Measurements from ENCODE around the gene CNOT1.
A peak's percentile ranks its signal among the peaks of the same experiment; 100 is the strongest.

Gene CNOT1

GRCh38 chr16:58516768-58517107, 112.9 kb downstream of the CNOT1 start:
- H2BK12ac ChIP-seq (ENCODE audit: low read length) = no peak overlapping the region
- H3K9ac ChIP-seq (ENCODE audit: low read depth, low read length, poor library complexity) = no peak overlapping the region
- H3K14ac ChIP-seq (ENCODE audit: low read length) = no peak overlapping the region
- no peak overlapping the region for H3K4me2 ChIP-seq (ENCODE audit: insufficient read depth, low read length, poor library complexity, severe bottlenecking)
- H2AFZ ChIP-seq (ENCODE audit: low read length) = no peak overlapping the region
- no peak overlapping the region for H2BK5ac ChIP-seq (ENCODE audit: low read length)
- H3K79me1 ChIP-seq (ENCODE audit: low read depth, low read length) = peaks cover 4% of the 10 kb centered on the region
- no peaks in the 10 kb centered on the region for H3K27me3 ChIP-seq (ENCODE audit: control insufficient read depth in 3 of 3, insufficient read depth in 3 of 3, low read depth in 1 of 3, low read length in 3 of 3)
- WGBS, 2 donors (ENCODE audit: extremely low coverage in 2 of 2, insufficient read length in 2 of 2, insufficient replicate concordance in 1 of 2) = no CpG with 5 or more reads among the region's 4 CpGs
- no peak overlapping the region for H2BK120ac ChIP-seq (ENCODE audit: low read depth, low read length)
- no peak overlapping the region for H4K91ac ChIP-seq (ENCODE audit: low read depth, low read length, poor library complexity)
- H2BK15ac ChIP-seq (ENCODE audit: low read length) = no peak overlapping the region
- no peak overlapping the region for H3K4me3 ChIP-seq (ENCODE audit: low read length in 2 of 2)
- no peak overlapping the region for H3K23ac ChIP-seq (ENCODE audit: low read depth, low read length, poor library complexity)
- H3K36me3 ChIP-seq (replicated peaks in 1 of 2; ENCODE audit: control insufficient read depth in 2 of 2, insufficient read depth in 2 of 2, low read length in 2 of 2) = peaks cover 23 to 85% of the 10 kb centered on the region in 2 donors
- H3K4me1 ChIP-seq (ENCODE audit: control insufficient read depth in 2 of 2, insufficient read depth in 1 of 2, low read depth in 1 of 2, low read length in 2 of 2) = peaks cover 0 to 9% of the 10 kb centered on the region in 2 donors
- no peak overlapping the region for H4K8ac ChIP-seq (ENCODE audit: low read depth, low read length)
- no peak overlapping the region for H3K4ac ChIP-seq (ENCODE audit: low read length)
- no peak overlapping the region for H3K27ac ChIP-seq (replicated peaks; ENCODE audit: low read length)
- no peaks in the 10 kb centered on the region for H3K9me3 ChIP-seq (replicated peaks in 1 of 2; ENCODE audit: control insufficient read depth in 2 of 2, insufficient read depth in 1 of 2, low read depth in 1 of 2, low read length in 2 of 2)
- H3K18ac ChIP-seq (ENCODE audit: low read length) = no peak overlapping the region
- H2AK5ac ChIP-seq (ENCODE audit: low read depth, low read length) = no peak overlapping the region
- DNase-seq (ENCODE audit: low spot score) = no peak

- H3K27ac ChIP-seq (replicated peaks; ENCODE audit: low read length) = peak overlapping the region; percentile 32
- no peak overlapping the region for H4K8ac ChIP-seq (ENCODE audit: low read depth, low read length)
- H3K9me3 ChIP-seq (replicated peaks in 1 of 2; ENCODE audit: control insufficient read depth in 2 of 2, insufficient read depth in 1 of 2, low read depth in 1 of 2, low read length in 2 of 2) = no peaks in the 10 kb centered on the region
- WGBS, 2 donors (ENCODE audit: extremely low coverage in 2 of 2, insufficient read length in 2 of 2, insufficient replicate concordance in 1 of 2) = no CpG with 5 or more reads among the region's 66 CpGs
- H2AFZ ChIP-seq (ENCODE audit: low read length) = peak overlapping the region; percentile 68
- DNase-seq (ENCODE audit: low spot score) = no peak
- peak overlapping the region; percentile 97 for H3K14ac ChIP-seq (ENCODE audit: low read length)
- H3K4ac ChIP-seq (ENCODE audit: low read length) = no peak overlapping the region
- H3K79me1 ChIP-seq (ENCODE audit: low read depth, low read length) = peaks cover 4% of the 10 kb centered on the region
- H2BK5ac ChIP-seq (ENCODE audit: low read length) = peak overlapping the region; percentile 59
- no peak overlapping the region for H4K91ac ChIP-seq (ENCODE audit: low read depth, low read length, poor library complexity)
- H2AK5ac ChIP-seq (ENCODE audit: low read depth, low read length) = peak overlapping the region; percentile 53
- no peak overlapping the region for H2BK120ac ChIP-seq (ENCODE audit: low read depth, low read length)
- no peak overlapping the region for H2BK15ac ChIP-seq (ENCODE audit: low read length)
- H3K4me1 ChIP-seq (ENCODE audit: control insufficient read depth in 2 of 2, insufficient read depth in 1 of 2, low read depth in 1 of 2, low read length in 2 of 2) = peaks cover 0 to 9% of the 10 kb centered on the region in 2 donors
- H3K9ac ChIP-seq (ENCODE audit: low read depth, low read length, poor library complexity) = peak overlapping the region; percentile 95
- H3K4me3 ChIP-seq (ENCODE audit: low read length in 2 of 2) = peak overlapping the region; percentile 43 to 96
- peak overlapping the region; percentile 83 for H3K23ac ChIP-seq (ENCODE audit: low read depth, low read length, poor library complexity)
- H2BK12ac ChIP-seq (ENCODE audit: low read length) = no peak overlapping the region
- peak overlapping the region; percentile 93 for H3K18ac ChIP-seq (ENCODE audit: low read length)
- peak overlapping the region; percentile 99 for H3K4me2 ChIP-seq (ENCODE audit: insufficient read depth, low read length, poor library complexity, severe bottlenecking)
- H3K27me3 ChIP-seq (ENCODE audit: control insufficient read depth in 3 of 3, insufficient read depth in 3 of 3, low read depth in 1 of 3, low read length in 3 of 3) = no peaks in the 10 kb centered on the region
- H3K36me3 ChIP-seq (replicated peaks in 1 of 2; ENCODE audit: control insufficient read depth in 2 of 2, insufficient read depth in 2 of 2, low read length in 2 of 2) = peaks cover 20 to 85% of the 10 kb centered on the region in 2 donors
These were observed 113.5 kb downstream of the CNOT1 start for GRCh38 chr16:58515871-58516767.

- Histone ChIP-seq H3K27me3 (ENCODE audit: control insufficient read depth in 3 of 3, insufficient read depth in 3 of 3, low read depth in 1 of 3, low read length in 3 of 3) (no peaks in the 10 kb centered on the region), H2AFZ (ENCODE audit: low read length) (peak within 1 kb of the TSS; percentile 68), H3K4ac (ENCODE audit: low read length) (no peak within 1 kb of the TSS), H2BK120ac (ENCODE audit: low read depth, low read length) (no peak within 1 kb of the TSS), H2BK5ac (ENCODE audit: low read length) (peak within 1 kb of the TSS; percentile 59), H2AK5ac (ENCODE audit: low read depth, low read length) (peak within 1 kb of the TSS; percentile 53), H3K79me1 (ENCODE audit: low read depth, low read length) (peaks cover 4% of the 10 kb centered on the region), H3K14ac (ENCODE audit: low read length) (peak within 1 kb of the TSS; percentile 97), H3K27ac (replicated peaks; ENCODE audit: low read length) (peak within 1 kb of the TSS; percentile 69), H2BK12ac (ENCODE audit: low read length) (no peak within 1 kb of the TSS), H4K91ac (ENCODE audit: low read depth, low read length, poor library complexity) (peak within 1 kb of the TSS; percentile 81), H3K9ac (ENCODE audit: low read depth, low read length, poor library complexity) (peak within 1 kb of the TSS; percentile 95), H3K4me3 (ENCODE audit: low read length in 2 of 2) (peak within 1 kb of the TSS; percentile 43 to 96), H3K4me1 (ENCODE audit: control insufficient read depth in 2 of 2, insufficient read depth in 1 of 2, low read depth in 1 of 2, low read length in 2 of 2) (peaks cover 0 to 9% of the 10 kb centered on the region in 2 donors), H3K23ac (ENCODE audit: low read depth, low read length, poor library complexity) (peak within 1 kb of the TSS; percentile 83), H3K36me3 (replicated peaks in 1 of 2; ENCODE audit: control insufficient read depth in 2 of 2, insufficient read depth in 2 of 2, low read length in 2 of 2) (peaks cover 12 to 79% of the 10 kb centered on the region in 2 donors), H4K8ac (ENCODE audit: low read depth, low read length) (peak within 1 kb of the TSS; percentile 83), H3K4me2 (ENCODE audit: insufficient read depth, low read length, poor library complexity, severe bottlenecking) (peak within 1 kb of the TSS; percentile 99), H3K9me3 (replicated peaks in 1 of 2; ENCODE audit: control insufficient read depth in 2 of 2, insufficient read depth in 1 of 2, low read depth in 1 of 2, low read length in 2 of 2) (no peaks in the 10 kb centered on the region), H3K18ac (ENCODE audit: low read length) (peak within 1 kb of the TSS; percentile 98), H2BK15ac (ENCODE audit: low read length) (peak within 1 kb of the TSS; percentile 69)
- peak; percentile 82 for DNase-seq (ENCODE audit: low spot score)
- no CpG with 5 or more reads among the region's 80 CpGs for WGBS, 2 donors (ENCODE audit: extremely low coverage in 2 of 2, insufficient read length in 2 of 2, insufficient replicate concordance in 1 of 2)
These were observed 114.3 kb downstream of the CNOT1 start, which contains the start of gene SETD6 for GRCh38 chr16:58515125-58515870. Gene SETD6, plus strand, starts transcription at chr16:58515517. Its CDS starts 21 bp downstream, at chr16:58515538.

- no peak for DNase-seq (ENCODE audit: low spot score)
- H3K4me1 ChIP-seq (ENCODE audit: control insufficient read depth in 2 of 2, insufficient read depth in 1 of 2, low read depth in 1 of 2, low read length in 2 of 2) = peaks cover 0 to 9% of the 10 kb centered on the region in 2 donors
- H2AFZ ChIP-seq (ENCODE audit: low read length) = no peak overlapping the region
- H4K8ac ChIP-seq (ENCODE audit: low read depth, low read length) = no peak overlapping the region
- H3K14ac ChIP-seq (ENCODE audit: low read length) = no peak overlapping the region
- H3K23ac ChIP-seq (ENCODE audit: low read depth, low read length, poor library complexity) = no peak overlapping the region
- WGBS, 2 donors (ENCODE audit: extremely low coverage in 2 of 2, insufficient read length in 2 of 2, insufficient replicate concordance in 1 of 2) = no CpG with 5 or more reads among the region's 3 CpGs
- H3K4ac ChIP-seq (ENCODE audit: low read length) = no peak overlapping the region
- no peak overlapping the region for H2BK5ac ChIP-seq (ENCODE audit: low read length)
- peaks cover 10 to 79% of the 10 kb centered on the region in 2 donors for H3K36me3 ChIP-seq (replicated peaks in 1 of 2; ENCODE audit: control insufficient read depth in 2 of 2, insufficient read depth in 2 of 2, low read length in 2 of 2)
- no peak overlapping the region for H3K9ac ChIP-seq (ENCODE audit: low read depth, low read length, poor library complexity)
- no peaks in the 10 kb centered on the region for H3K27me3 ChIP-seq (ENCODE audit: control insufficient read depth in 3 of 3, insufficient read depth in 3 of 3, low read depth in 1 of 3, low read length in 3 of 3)
- no peak overlapping the region for H3K4me2 ChIP-seq (ENCODE audit: insufficient read depth, low read length, poor library complexity, severe bottlenecking)
- no peaks in the 10 kb centered on the region for H3K9me3 ChIP-seq (replicated peaks in 1 of 2; ENCODE audit: control insufficient read depth in 2 of 2, insufficient read depth in 1 of 2, low read depth in 1 of 2, low read length in 2 of 2)
- no peak overlapping the region for H3K18ac ChIP-seq (ENCODE audit: low read length)
- H2AK5ac ChIP-seq (ENCODE audit: low read depth, low read length) = no peak overlapping the region
- no peak overlapping the region for H2BK15ac ChIP-seq (ENCODE audit: low read length)
- H3K27ac ChIP-seq (replicated peaks; ENCODE audit: low read length) = no peak overlapping the region
- H4K91ac ChIP-seq (ENCODE audit: low read depth, low read length, poor library complexity) = no peak overlapping the region
- no peak overlapping the region for H2BK120ac ChIP-seq (ENCODE audit: low read depth, low read length)
- no peak overlapping the region for H3K4me3 ChIP-seq (ENCODE audit: low read length in 2 of 2)
- H3K79me1 ChIP-seq (ENCODE audit: low read depth, low read length) = peaks cover 4% of the 10 kb centered on the region
- no peak overlapping the region for H2BK12ac ChIP-seq (ENCODE audit: low read length)
These were observed 115.8 kb downstream of the CNOT1 start for GRCh38 chr16:58513874-58514273.
